Mucosa of stomach (tissue), 1 donor: ENCODE data around the gene GJB4.
"Not testable (repeated sequence)": the region's sequence is repeated elsewhere in the genome, so short reads cannot be mapped to it uniquely, and the experiment has no call there.

Experiments used
- H3K27me3 ChIP-seq: one replicate; pipeline ENCODE4 v1.7.0; 2013; ENCODE audit warnings: mild to moderate bottlenecking, low read length; ENCODE audit not compliant: control insufficient read depth, insufficient read depth
- H3K36me3 ChIP-seq: one replicate; pipeline ENCODE4 v1.7.0; 2013; ENCODE audit warnings: low read length; ENCODE audit not compliant: control insufficient read depth, insufficient read depth
- H3K4me1 ChIP-seq: one replicate; pipeline ENCODE4 v1.7.0; 2013; ENCODE audit warnings: mild to moderate bottlenecking, low read length; ENCODE audit not compliant: control insufficient read depth, insufficient read depth
- H3K4me3 ChIP-seq: one replicate; pipeline ENCODE4 v1.7.0; 2013; ENCODE audit warnings: low read length
- H3K9ac ChIP-seq: one replicate; pipeline ENCODE4 v1.7.0; 2013; ENCODE audit warnings: mild to moderate bottlenecking, low read length, moderate library complexity
- H3K9me3 ChIP-seq: one replicate; pipeline ENCODE4 v1.7.0; 2013; ENCODE audit warnings: mild to moderate bottlenecking, low read length, moderate library complexity; ENCODE audit not compliant: control insufficient read depth
- donor health status: Pancreatic carcinoma.

The GJB4 gene

GRCh38 chr1:34770891-34771504 is 11.5 kb downstream of the GJB4 start:
- H3K9me3 ChIP-seq = no peaks in the 10 kb centered on the region
- H3K4me1 ChIP-seq = no peaks in the 10 kb centered on the region
- H3K27me3 ChIP-seq = no peaks in the 10 kb centered on the region
- H3K9ac ChIP-seq = no peak overlapping the region
- no peaks in the 10 kb centered on the region for H3K36me3 ChIP-seq
- no peak overlapping the region for H3K4me3 ChIP-seq

- H3K36me3 ChIP-seq = no peaks in the 10 kb centered on the region
- no peak overlapping the region for H3K4me3 ChIP-seq
- H3K9me3 ChIP-seq = no peaks in the 10 kb centered on the region
- H3K9ac ChIP-seq = no peak overlapping the region
- no peaks in the 10 kb centered on the region for H3K27me3 ChIP-seq
- H3K4me1 ChIP-seq = no peaks in the 10 kb centered on the region
Measured at GRCh38 chr1:34771573-34772371, 12.2 kb downstream of the GJB4 start.

- not testable (repeated sequence) for H3K9me3 ChIP-seq, H3K9ac ChIP-seq, H3K27me3 ChIP-seq, H3K4me3 ChIP-seq, H3K36me3 ChIP-seq, H3K4me1 ChIP-seq
Measured at GRCh38 chr1:34773114-34773513, 13.6 kb downstream of the GJB4 start.

GRCh38 chr1:34774957-34775356 is 15.4 kb downstream of the GJB4 start:
- Histone ChIP-seq H3K9me3 (no peaks in the 10 kb centered on the region), H3K27me3 (peaks cover 3% of the 10 kb centered on the region)

DNA sequence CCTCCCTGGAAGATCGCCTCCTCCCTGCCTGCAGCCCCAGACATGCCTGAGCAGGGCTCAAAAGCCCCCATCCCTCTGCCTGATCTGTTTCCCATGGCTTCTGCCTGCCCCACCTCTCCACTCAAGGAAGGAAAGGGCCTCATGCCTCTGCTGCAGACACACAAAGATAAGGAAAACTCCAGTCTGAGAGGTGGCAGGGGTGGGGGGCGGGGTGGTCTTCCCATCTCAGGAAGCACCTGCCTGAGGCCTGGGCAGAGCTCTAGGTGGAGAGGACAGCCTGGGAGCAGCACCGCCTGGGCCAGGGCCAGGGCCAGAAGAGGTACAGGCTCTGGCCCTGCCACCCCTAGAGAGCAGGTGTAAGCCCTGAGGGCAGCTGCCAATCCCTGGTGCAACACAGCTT is 17.4 kb downstream of the GJB4 start:
- H3K9ac ChIP-seq = no peak overlapping the region
- no peaks in the 10 kb centered on the region for H3K9me3 ChIP-seq
- peaks cover 15% of the 10 kb centered on the region for H3K27me3 ChIP-seq
- H3K4me1 ChIP-seq = peaks cover 8% of the 10 kb centered on the region
- no peaks in the 10 kb centered on the region for H3K36me3 ChIP-seq
- H3K4me3 ChIP-seq = no peak overlapping the region

More at GRCh38 chr1:34774957-34775356, 15.4 kb downstream of the GJB4 start:
- H3K4me1 ChIP-seq = no peaks in the 10 kb centered on the region
- no peaks in the 10 kb centered on the region for H3K36me3 ChIP-seq
- H3K9ac ChIP-seq = no peak overlapping the region
- H3K4me3 ChIP-seq = no peak overlapping the region

DNA sequence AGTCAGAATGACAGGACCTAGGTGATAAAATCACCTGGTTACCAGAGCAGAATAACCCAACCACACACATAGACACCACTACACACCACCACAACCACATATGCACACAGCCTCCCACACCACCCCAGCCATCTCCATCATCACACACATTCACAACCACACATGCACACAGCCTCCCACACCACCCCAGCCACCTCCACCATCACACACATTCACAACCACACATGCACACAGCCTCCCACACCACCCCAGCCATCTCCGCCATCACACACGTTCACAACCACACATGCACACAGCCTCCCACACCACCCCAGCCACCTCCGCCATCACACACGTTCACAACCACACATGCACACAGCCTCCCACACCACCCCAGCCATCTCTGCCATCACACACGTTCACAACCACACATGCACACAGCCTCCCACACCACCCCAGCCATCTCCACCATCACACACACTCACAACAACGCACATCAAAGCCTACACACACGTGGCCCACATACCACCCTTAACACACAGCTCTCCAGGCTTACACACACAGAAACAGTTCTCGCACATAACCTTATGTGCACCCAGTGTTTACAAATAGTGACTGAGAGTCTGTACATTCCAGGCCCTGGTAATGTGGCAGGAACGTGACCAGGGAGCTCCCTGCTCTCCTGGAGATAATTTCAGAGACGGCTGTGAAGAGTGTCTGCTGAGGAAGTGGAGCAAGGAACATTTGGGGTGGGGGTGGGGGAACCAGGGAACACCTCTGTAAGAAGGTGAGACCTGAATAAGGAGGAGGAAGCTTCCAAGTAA is 18.2 kb downstream of the GJB4 start:
- Histone ChIP-seq H3K4me3 (no peak overlapping the region), H3K4me1 (peaks cover 16% of the 10 kb centered on the region), H3K36me3 (no peaks in the 10 kb centered on the region), H3K9ac (no peak overlapping the region), H3K27me3 (peaks cover 21% of the 10 kb centered on the region), H3K9me3 (no peaks in the 10 kb centered on the region)

- Histone ChIP-seq H3K36me3 (no peaks in the 10 kb centered on the region), H3K4me1 (peaks cover 23% of the 10 kb centered on the region), H3K9me3 (no peaks in the 10 kb centered on the region), H3K27me3 (peaks cover 23% of the 10 kb centered on the region), H3K9ac (no peak overlapping the region), H3K4me3 (no peak overlapping the region)
Measured at GRCh38 chr1:34778381-34778780, 18.8 kb downstream of the GJB4 start.

DNA sequence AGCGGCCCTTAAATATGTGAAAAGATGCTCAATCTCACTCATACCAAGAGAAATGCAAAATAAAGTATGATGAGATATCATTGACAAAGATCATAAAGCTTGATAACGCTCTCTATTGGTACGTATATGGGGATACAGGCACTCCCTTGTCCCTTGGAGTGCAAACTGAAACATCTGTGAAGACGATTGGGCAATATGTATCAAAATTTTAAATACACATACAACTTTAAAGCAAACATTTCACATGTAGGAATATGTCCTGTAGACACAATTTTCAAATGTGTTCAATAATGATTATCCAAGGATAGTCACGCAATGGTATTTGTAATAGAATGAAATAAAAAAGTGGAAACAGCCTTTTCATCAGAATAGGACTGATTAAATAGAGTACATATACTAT is 19.5 kb downstream of the GJB4 start:
- no peaks in the 10 kb centered on the region for H3K9me3 ChIP-seq
- no peak overlapping the region for H3K4me3 ChIP-seq
- H3K4me1 ChIP-seq = peaks cover 29% of the 10 kb centered on the region
- H3K36me3 ChIP-seq = no peaks in the 10 kb centered on the region
- peaks cover 23% of the 10 kb centered on the region for H3K27me3 ChIP-seq
- no peak overlapping the region for H3K9ac ChIP-seq

- H3K9me3 ChIP-seq = no peaks in the 10 kb centered on the region
- H3K9ac ChIP-seq = no peak overlapping the region
- peaks cover 23% of the 10 kb centered on the region for H3K27me3 ChIP-seq
- no peak overlapping the region for H3K4me3 ChIP-seq
- no peaks in the 10 kb centered on the region for H3K36me3 ChIP-seq
- H3K4me1 ChIP-seq = peaks cover 34% of the 10 kb centered on the region
Measured at GRCh38 chr1:34779526-34779925, 20.0 kb downstream of the GJB4 start.

GRCh38 chr1:34779962-34780361 is 20.4 kb downstream of the GJB4 start:
- Histone ChIP-seq H3K4me3 (no peak overlapping the region), H3K36me3 (no peaks in the 10 kb centered on the region), H3K27me3 (peaks cover 23% of the 10 kb centered on the region), H3K9ac (no peak overlapping the region), H3K9me3 (no peaks in the 10 kb centered on the region), H3K4me1 (peaks cover 34% of the 10 kb centered on the region)

- Histone ChIP-seq H3K4me3 (no peak overlapping the region), H3K4me1 (peaks cover 34% of the 10 kb centered on the region), H3K9me3 (no peaks in the 10 kb centered on the region), H3K36me3 (no peaks in the 10 kb centered on the region), H3K27me3 (peaks cover 23% of the 10 kb centered on the region), H3K9ac (no peak overlapping the region)
Measured at GRCh38 chr1:34780528-34780927, 21.0 kb downstream of the GJB4 start.
